Kidney tubule cell (primary cell): Measurements from ENCODE around the gene SPTLC2.

Experiments
- DNase-seq: peaks from one replicate; pipeline ENCODE4 v3.0.0-alpha.2; 2018; ENCODE audit warnings: low spot score

Gene SPTLC2

DNA sequence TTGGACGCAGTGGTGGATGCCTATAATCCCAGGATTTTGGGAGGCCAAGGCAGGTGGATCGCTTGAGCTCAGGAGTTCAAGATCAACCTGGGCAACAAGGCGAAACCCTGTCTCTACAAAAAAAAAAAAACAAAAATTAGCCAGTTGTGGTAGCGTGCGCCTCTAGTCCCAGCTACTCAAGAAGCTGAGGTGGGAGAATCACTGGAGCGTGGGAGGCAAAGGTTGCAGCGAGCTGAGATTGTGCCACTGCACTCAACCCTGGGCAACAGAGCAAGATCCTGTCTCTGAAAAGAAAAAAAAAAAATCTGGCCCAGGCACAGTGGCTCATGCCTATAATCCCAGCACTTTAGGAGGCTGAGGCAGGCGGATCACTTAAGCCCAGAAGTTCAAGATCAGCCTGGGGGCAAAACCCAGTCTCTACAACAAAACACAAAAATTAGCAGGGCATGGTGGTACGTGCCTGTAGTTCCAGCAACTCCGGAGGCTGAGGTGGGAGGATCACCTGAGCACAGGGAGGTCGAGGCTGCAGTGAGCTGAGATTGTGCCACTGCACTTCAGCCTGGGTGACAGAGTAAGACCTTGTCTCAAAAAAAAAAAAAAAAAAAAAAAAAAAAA lies 27.9 kb downstream of the SPTLC2 start:
- DNase-seq = peak; percentile 40

- no peak for DNase-seq
Observed at GRCh38 chr14:77585385-77585784, 31.1 kb downstream of the SPTLC2 start.

DNA sequence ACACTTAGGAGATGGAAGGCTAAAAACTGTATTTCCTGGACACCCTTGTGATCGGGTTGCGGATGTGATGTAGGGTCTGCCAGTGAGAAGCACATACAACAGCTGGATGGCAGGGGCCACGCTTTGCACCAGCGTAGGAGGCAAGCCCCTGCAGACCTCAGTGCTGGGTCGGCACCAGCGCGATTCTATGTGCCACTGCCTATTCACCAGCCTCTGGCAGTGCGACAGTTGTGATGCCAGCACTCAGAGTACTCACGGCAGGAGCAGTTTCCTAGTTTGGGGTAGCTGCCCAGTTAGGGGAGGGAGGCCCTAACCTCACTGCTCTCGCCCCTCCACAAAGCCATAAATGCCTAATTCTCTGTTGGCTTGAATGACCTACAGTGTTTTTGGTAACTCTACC lies 31.6 kb downstream of the SPTLC2 start:
- DNase-seq = no peak

- no peak for DNase-seq
Observed at GRCh38 chr14:77583657-77584056, 32.8 kb downstream of the SPTLC2 start.

DNA sequence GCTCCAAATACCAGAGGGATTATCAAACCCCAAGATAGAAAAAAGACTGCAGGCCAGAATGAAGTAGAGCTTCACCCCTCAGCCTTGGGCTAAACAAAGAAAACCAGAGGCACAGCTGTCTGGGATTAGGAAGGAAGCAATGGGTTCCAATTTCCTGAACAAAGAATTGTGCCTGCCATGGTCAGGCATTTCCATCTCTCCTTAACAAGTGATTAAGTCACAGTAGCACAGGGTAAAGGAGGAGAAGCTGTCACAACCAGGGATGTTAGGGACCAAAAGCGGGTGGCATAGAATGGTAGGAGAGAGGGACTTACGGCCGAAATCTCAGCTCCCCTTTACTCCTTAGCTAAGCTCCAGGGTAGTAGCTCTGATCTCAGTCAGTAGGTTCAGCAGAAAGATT lies 33.9 kb downstream of the SPTLC2 start:
- no peak for DNase-seq

GRCh38 chr14:77580964-77581505 lies 35.4 kb downstream of the SPTLC2 start:
- DNase-seq = peak; percentile 34

DNA sequence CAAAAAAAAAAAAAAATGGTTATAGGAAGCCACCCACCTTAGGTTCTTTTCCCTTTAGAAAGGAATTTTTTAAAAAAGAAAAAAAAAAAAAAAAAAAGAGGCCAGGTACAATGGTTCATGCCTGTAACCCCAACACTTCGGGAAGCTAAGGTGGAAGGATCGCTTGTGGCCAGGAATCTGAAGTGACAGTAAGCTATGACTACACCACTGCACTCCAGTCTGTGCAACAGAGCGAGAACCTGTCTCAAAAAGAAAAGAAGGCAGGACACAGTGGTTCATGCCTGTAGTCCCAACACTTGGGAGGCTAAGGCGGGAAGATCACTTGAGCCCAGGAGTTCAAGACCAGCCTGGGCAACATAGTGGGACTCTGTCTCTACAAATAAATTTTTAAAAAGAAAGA lies 36.0 kb downstream of the SPTLC2 start:
- DNase-seq = peak; percentile 69

- no peak for DNase-seq
Observed at GRCh38 chr14:77579780-77580179, 36.7 kb downstream of the SPTLC2 start.

- no peak for DNase-seq
Observed at GRCh38 chr14:77579065-77579464, 37.4 kb downstream of the SPTLC2 start.

DNA sequence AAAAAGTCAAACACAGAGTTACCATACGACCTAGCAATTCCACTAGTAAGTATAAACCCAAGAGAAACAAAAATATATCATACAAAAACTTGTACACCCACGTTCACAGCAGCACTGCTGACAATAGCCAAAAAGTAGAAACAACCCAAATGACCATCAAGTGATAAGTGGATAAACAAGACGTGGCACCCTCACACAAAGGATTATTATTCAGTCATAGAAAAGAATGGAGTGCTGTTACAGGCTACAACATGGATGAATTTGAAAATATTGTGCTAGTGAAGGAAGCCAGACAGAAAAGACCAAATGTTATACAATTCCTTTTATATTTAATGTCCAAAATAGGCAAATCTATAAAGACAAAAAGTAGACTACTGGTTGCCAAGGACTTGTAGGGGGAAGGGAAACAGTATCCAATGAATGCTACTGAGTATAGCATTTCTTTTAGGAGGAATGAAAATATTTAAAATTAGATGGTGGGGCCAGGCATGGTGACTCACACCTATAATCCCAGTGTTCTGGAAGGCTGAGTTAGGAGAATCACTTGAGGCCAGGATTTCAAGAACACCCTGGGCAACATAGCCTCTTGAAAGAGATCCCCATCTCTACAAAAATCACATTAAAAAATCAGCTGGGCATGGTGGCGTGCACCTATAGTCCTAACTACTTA lies 41.9 kb downstream of the SPTLC2 start:
- DNase-seq = no peak

GRCh38 chr14:77573964-77574363 lies 42.5 kb downstream of the SPTLC2 start:
- DNase-seq = no peak

- no peak for DNase-seq
Observed at GRCh38 chr14:77570706-77571268, 45.6 kb downstream of the SPTLC2 start.

DNA sequence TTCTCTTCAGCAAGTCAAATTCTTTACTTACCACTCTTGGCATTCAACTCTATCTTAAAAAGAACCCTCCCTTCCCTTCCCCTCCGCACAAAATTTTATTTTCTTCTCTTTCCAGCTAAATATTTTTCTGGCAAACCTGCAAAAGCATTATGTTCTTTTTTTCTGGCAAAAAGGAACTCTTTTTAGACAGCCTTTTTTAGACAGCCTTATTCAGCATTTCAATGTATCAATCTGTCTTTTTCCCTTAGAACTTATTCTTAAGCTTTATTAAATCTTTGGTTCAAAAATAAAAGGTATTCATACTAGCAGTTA lies 50.5 kb downstream of the SPTLC2 start:
- no peak for DNase-seq

DNA sequence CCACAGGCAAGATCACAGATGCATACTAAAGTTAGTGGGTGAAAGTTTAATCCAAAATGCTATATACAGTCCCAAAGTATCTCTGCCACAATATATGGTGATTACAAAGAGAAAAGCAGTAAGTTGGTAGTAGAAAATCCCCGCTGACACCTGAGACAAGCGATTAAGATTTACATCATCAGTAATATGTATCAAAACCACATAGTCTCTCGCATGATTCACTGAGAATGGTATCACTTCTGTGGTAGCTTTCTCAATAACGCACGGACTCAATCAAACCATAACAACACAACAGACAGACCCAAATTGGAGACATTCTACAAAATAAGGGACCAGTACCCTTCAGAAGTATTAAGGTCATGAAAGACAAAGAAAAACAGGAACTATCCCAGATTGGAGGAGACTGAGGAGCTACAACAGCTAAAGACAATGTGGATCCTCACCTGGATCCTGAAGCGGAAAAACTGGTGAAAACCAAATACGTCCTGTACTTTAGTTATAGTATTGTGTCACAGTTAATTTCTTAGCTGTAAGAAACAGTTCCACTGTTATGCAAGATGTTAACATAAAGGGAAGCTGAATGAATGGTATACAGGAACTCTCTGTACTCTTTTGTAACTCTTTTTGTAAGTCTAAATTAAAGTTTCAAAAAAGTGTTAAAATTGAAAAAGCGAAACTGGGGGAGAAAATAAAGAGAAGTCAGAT lies 51.0 kb downstream of the SPTLC2 start:
- no peak for DNase-seq

GRCh38 chr14:77562681-77563080 lies 53.8 kb downstream of the SPTLC2 start:
- peak; percentile 42 for DNase-seq

DNA sequence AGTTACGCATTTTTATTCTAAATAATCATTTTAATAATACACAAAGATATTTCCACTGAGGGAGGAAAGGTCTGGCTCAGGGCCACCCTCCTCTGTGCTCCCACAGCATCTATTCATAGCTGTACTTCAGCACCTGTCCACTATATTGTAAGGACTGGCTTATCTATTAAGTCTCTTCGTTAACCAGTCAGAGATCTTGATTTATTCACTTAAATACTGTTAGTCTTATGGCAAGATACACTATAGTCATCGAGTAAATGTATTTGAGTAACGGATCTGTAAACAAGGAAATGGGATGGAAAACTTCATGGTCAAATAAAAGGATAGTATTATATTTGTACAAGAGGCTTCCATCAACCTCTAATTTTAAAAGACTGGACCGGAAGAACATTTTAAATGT lies 54.6 kb downstream of the SPTLC2 start:
- DNase-seq = no peak

DNA sequence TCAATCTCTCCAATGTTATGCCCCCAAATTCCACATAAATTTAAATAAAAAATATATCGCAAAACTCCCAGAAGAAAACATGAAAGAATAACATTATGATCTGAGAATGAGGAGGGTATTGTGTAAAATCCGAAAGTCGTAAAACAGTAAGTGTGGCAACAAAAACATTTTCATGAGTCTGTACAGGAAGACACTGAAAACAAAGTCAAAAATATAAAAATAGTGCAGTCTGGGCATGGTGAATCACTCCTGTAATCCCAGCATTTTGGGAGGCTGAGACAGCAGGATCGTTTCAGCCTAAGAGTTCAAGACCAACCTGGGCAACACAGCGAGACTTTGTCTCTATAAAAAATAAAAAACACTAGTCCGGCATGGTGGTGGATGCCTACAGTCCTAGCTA lies 57.1 kb downstream of the SPTLC2 start:
- no peak for DNase-seq

GRCh38 chr14:77557391-77557790 lies 59.0 kb downstream of the SPTLC2 start:
- no peak for DNase-seq

DNA sequence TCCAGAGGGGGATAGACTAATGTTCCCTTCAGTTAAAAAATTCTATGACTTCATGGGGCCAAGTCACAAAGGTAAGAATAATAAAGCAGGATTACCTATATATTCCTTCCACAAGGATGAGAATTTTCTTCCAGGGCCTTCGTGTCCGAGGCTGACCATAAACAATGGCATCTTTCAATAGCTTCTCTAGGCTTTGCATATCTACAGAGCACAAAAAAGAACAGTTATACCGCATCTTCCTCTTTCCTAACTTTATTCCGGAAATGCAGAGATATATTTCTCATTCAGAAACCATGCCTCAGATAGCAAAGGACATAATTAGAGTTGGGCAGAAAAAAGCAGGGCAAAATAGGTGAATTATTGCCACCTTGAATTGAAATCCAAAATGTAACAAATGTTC lies 59.5 kb downstream of the SPTLC2 start:
- no peak for DNase-seq

- DNase-seq = no peak
Observed at GRCh38 chr14:77554816-77555599, 61.4 kb downstream of the SPTLC2 start.

GRCh38 chr14:77554207-77554606 lies 62.2 kb downstream of the SPTLC2 start:
- DNase-seq = no peak

GRCh38 chr14:77549451-77549850 lies 67.0 kb downstream of the SPTLC2 start:
- DNase-seq = peak; percentile 10
